Effector memory CD4-positive, alpha-beta T cell (primary cell): Measurements from ENCODE around the gene SIL1.
"Not testable (repeated sequence)": the region's sequence is repeated elsewhere in the genome, so short reads cannot be mapped to it uniquely, and the experiment has no call there.

ENCODE experiments used
- DNase-seq, 3 donors: peaks; one replicate each; pipeline ENCODE4 v3.0.0-alpha.2; 2020
- H3K27ac ChIP-seq: 2 replicates; pipeline ENCODE4 v1.7.0; 2013; ENCODE audit warnings: mild to moderate bottlenecking, low read length, moderate library complexity; ENCODE audit not compliant: insufficient read depth, poor library complexity, severe bottlenecking
- H3K27me3 ChIP-seq: replicated peaks from 2 replicates; pipeline ENCODE4 v1.7.0; 2013; ENCODE audit warnings: mild to moderate bottlenecking, low read length; ENCODE audit not compliant: insufficient read depth, control insufficient read depth, poor library complexity, severe bottlenecking
- H3K36me3 ChIP-seq: 2 replicates; pipeline ENCODE4 v1.7.0; 2013; ENCODE audit warnings: mild to moderate bottlenecking, low read length, moderate library complexity; ENCODE audit not compliant: control insufficient read depth, insufficient read depth
- H3K4me1 ChIP-seq: 2 replicates; pipeline ENCODE4 v1.7.0; 2013; ENCODE audit warnings: low read length, mild to moderate bottlenecking; ENCODE audit not compliant: control insufficient read depth, insufficient read depth, poor library complexity, severe bottlenecking
- H3K4me3 ChIP-seq: 2 replicates; pipeline ENCODE4 v1.7.0; 2013; ENCODE audit warnings: low read length, low read depth, mild to moderate bottlenecking; ENCODE audit not compliant: insufficient read depth, poor library complexity, severe bottlenecking
- H3K9me3 ChIP-seq: 2 replicates; pipeline ENCODE4 v1.7.0; 2013; ENCODE audit warnings: mild to moderate bottlenecking, low read length, moderate library complexity; ENCODE audit not compliant: control insufficient read depth

Gene SIL1

GRCh38 chr5:139019880-139020279, 178.3 kb downstream of the SIL1 start:
- DNase-seq = no peak
- Histone ChIP-seq H3K4me3 (no peak overlapping the region), H3K27ac (no peak overlapping the region), H3K9me3 (no peaks in the 10 kb centered on the region), H3K27me3 (no peaks in the 10 kb centered on the region), H3K4me1 (no peaks in the 10 kb centered on the region), H3K36me3 (peaks cover 4% of the 10 kb centered on the region)

GRCh38 chr5:139019211-139019610, 179.0 kb downstream of the SIL1 start:
- H3K4me3 ChIP-seq = no peak overlapping the region
- no peak overlapping the region for H3K27ac ChIP-seq
- no peak for DNase-seq
- no peaks in the 10 kb centered on the region for H3K4me1 ChIP-seq
- peaks cover 4% of the 10 kb centered on the region for H3K36me3 ChIP-seq
- no peaks in the 10 kb centered on the region for H3K27me3 ChIP-seq
- H3K9me3 ChIP-seq = no peaks in the 10 kb centered on the region

GRCh38 chr5:139017624-139018023, 180.5 kb downstream of the SIL1 start:
- Histone ChIP-seq H3K36me3 (peaks cover 4% of the 10 kb centered on the region), H3K27me3 (no peaks in the 10 kb centered on the region), H3K9me3 (no peaks in the 10 kb centered on the region), H3K27ac (no peak overlapping the region), H3K4me3 (no peak overlapping the region), H3K4me1 (no peaks in the 10 kb centered on the region)
- no peak for DNase-seq

GRCh38 chr5:139016186-139016585, 182.0 kb downstream of the SIL1 start:
- Histone ChIP-seq H3K4me3 (no peak overlapping the region), H3K27me3 (no peaks in the 10 kb centered on the region), H3K9me3 (no peaks in the 10 kb centered on the region), H3K27ac (no peak overlapping the region), H3K4me1 (no peaks in the 10 kb centered on the region), H3K36me3 (peaks cover 4% of the 10 kb centered on the region)
- DNase-seq = no peak

GRCh38 chr5:139014726-139015125, 183.4 kb downstream of the SIL1 start:
- no peaks in the 10 kb centered on the region for H3K4me1 ChIP-seq
- H3K4me3 ChIP-seq = no peak overlapping the region
- H3K27ac ChIP-seq = no peak overlapping the region
- no peak for DNase-seq
- H3K9me3 ChIP-seq = no peaks in the 10 kb centered on the region
- peaks cover 4% of the 10 kb centered on the region for H3K36me3 ChIP-seq
- no peaks in the 10 kb centered on the region for H3K27me3 ChIP-seq

- H3K27me3 ChIP-seq = no peaks in the 10 kb centered on the region
- no peaks in the 10 kb centered on the region for H3K4me1 ChIP-seq
- no peak overlapping the region for H3K27ac ChIP-seq
- peaks cover 4% of the 10 kb centered on the region for H3K36me3 ChIP-seq
- no peaks in the 10 kb centered on the region for H3K9me3 ChIP-seq
- no peak overlapping the region for H3K4me3 ChIP-seq
- DNase-seq = no peak
Observed at GRCh38 chr5:139012176-139012575, 186.0 kb downstream of the SIL1 start.

- H3K9me3 ChIP-seq, H3K36me3 ChIP-seq, H3K27ac ChIP-seq, H3K27me3 ChIP-seq, H3K4me1 ChIP-seq, H3K4me3 ChIP-seq, DNase-seq: not testable (repeated sequence)
Observed at GRCh38 chr5:139011156-139011555, 187.0 kb downstream of the SIL1 start.

- Histone ChIP-seq H3K4me1 (no peaks in the 10 kb centered on the region), H3K36me3 (no peaks in the 10 kb centered on the region), H3K4me3 (no peak overlapping the region), H3K27ac (no peak overlapping the region), H3K9me3 (no peaks in the 10 kb centered on the region), H3K27me3 (no peaks in the 10 kb centered on the region)
- no peak for DNase-seq
Observed at GRCh38 chr5:139004374-139005307, 193.5 kb downstream of the SIL1 start.

- H3K27ac ChIP-seq = no peak overlapping the region
- H3K4me1 ChIP-seq = no peaks in the 10 kb centered on the region
- H3K36me3 ChIP-seq = no peaks in the 10 kb centered on the region
- no peaks in the 10 kb centered on the region for H3K9me3 ChIP-seq
- no peaks in the 10 kb centered on the region for H3K27me3 ChIP-seq
- H3K4me3 ChIP-seq = no peak overlapping the region
- DNase-seq = no peak
Observed at GRCh38 chr5:138999674-139000073, 198.5 kb downstream of the SIL1 start.

- Histone ChIP-seq H3K4me3 (no peak overlapping the region), H3K9me3 (no peaks in the 10 kb centered on the region), H3K4me1 (no peaks in the 10 kb centered on the region), H3K27ac (no peak overlapping the region), H3K36me3 (no peaks in the 10 kb centered on the region), H3K27me3 (no peaks in the 10 kb centered on the region)
- no peak for DNase-seq
Observed at GRCh38 chr5:138998521-138998920, 199.6 kb downstream of the SIL1 start.
